Lung (tissue), 12 donors: ENCODE measurements around the gene IQCK. TPM values are rescaled to one million over a fixed set of nuclear protein-coding genes. Genes with fewer than 3 reads are reported as not detected.

ENCODE experiments used
- ATAC-seq: fragments of 200-7000 bp; cut with Tn5 transposase; one replicate; pipeline ENCODE4 v1.9.1; 2020; ENCODE audit warnings: moderate number of reproducible peaks; ENCODE audit not compliant: insufficient read depth, low FRiP score
- DNase-seq, 3 donors: peaks; one replicate each; pipeline ENCODE4 v3.0.0-alpha.2; 2013 to 2017
- H3K27ac ChIP-seq, 2 donors: one replicate each; pipeline ENCODE4 v1.5.1; 2013; ENCODE audit warnings: mild to moderate bottlenecking in 2 of 2, moderate library complexity in 2 of 2, control low read depth in 1 of 2, inconsistent platforms in 1 of 2, low read depth in 1 of 2, low read length in 1 of 2
- H3K27me3 ChIP-seq, 3 donors: one replicate each; pipeline ENCODE4 v1.5.1; 2013; ENCODE audit warnings: low read length in 2 of 3; ENCODE audit not compliant: control insufficient read depth in 3 of 3, insufficient read depth in 3 of 3
- H3K36me3 ChIP-seq, 4 donors: one replicate each; pipeline ENCODE4 v1.5.1; 2013; ENCODE audit warnings: low read length in 4 of 4, mild to moderate bottlenecking in 1 of 4, moderate library complexity in 1 of 4; ENCODE audit not compliant: control insufficient read depth in 4 of 4, insufficient read depth in 4 of 4
- H3K4me1 ChIP-seq, 5 donors: one replicate each; pipeline ENCODE4 v1.5.1; 2013; ENCODE audit warnings: low read length in 5 of 5, mild to moderate bottlenecking in 2 of 5, moderate library complexity in 1 of 5; ENCODE audit not compliant: control insufficient read depth in 5 of 5, insufficient read depth in 5 of 5
- H3K4me3 ChIP-seq: one replicate; pipeline ENCODE4 v1.5.1; 2013; ENCODE audit warnings: mild to moderate bottlenecking, control low read depth, moderate library complexity
- H3K9ac ChIP-seq, 2 donors: one replicate each; pipeline ENCODE4 v1.5.1; 2013; ENCODE audit warnings: low read length in 2 of 2, control low read depth in 1 of 2; ENCODE audit not compliant: insufficient read depth in 1 of 2
- H3K9me3 ChIP-seq, 4 donors: one replicate each; pipeline ENCODE4 v1.5.1; 2013; ENCODE audit warnings: low read length in 3 of 4, mild to moderate bottlenecking in 1 of 4, moderate library complexity in 1 of 4; ENCODE audit not compliant: control insufficient read depth in 4 of 4, insufficient read depth in 3 of 4
- WGBS, 2 donors: extraction: QIAGEN DNeasy Blood & Tissue Kit; methylation state at CpG; one replicate each; pipeline ENCODE4 v1.1.7; 2013; 5-methylcytosine and 5-hydroxymethylcytosine counted together
- polyA plus RNA-seq, 2 donors: library from polyadenylated mRNA; stranded (reverse); fragments of 200-250 nt; gene quantifications; one replicate each; pipeline ENCODE4 v1.2.1, GENCODE V29; 2013
- total RNA-seq, 2 donors: library from RNA; depleted of rRNA in 1 of 2; stranded (reverse); fragments of >200 nt in 1 of 2; gene quantifications; one replicate each; pipeline ENCODE4 v1.2.1, GENCODE V29; 2014 to 2021
- TF ChIP-seq, protein P1 (sequence below): IDR thresholded peaks from 2 replicates; pipeline ENCODE4 v1.5.1; 2012; ENCODE audit warnings: mild to moderate bottlenecking; ENCODE audit errors: control extremely low read depth, extremely low read depth
- donor health status: control.
- donor health status: control.
- donor health status: Bipolar disorder and iron deficiency.
- donor health status: healthy.
- donor health status: DM: yes; HTN: yes; CAD: no.

IQCK gene
- total and polyA plus RNA-seq, 4 donors, result 12.7 to 27.0 (median 20.4) TPM

DNA sequence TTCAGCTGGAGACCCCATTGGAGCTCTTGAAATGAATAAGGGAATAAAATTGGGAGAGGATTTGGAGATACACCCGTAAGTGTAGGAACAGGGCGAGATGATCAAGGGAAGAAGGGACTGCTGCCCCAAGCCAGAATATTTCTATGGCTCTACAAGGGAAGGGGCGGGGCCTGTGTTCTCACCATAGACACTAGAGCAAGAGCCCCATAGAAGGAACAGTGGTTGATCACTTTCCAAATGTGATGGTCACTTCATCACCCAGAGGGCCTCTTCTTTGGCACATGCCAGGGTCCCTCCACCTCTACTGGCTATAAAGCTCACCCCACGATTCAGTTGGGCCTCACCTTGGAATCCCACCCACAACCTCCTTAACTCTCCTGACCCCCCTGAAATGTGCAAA, 141.5 kb downstream of the IQCK start:
- Histone ChIP-seq H3K9me3 (no peaks in the 10 kb centered on the region), H3K36me3 (peaks cover 3 to 27% (median 12%) of the 10 kb centered on the region in 4 donors), H3K27ac (no peak overlapping the region), H3K27me3 (no peaks in the 10 kb centered on the region), H3K9ac (no peak overlapping the region), H3K4me3 (no peak overlapping the region), H3K4me1 (peaks cover 0 to 3% (median 0%) of the 10 kb centered on the region in 5 donors)
- DNase-seq (no peak), ATAC-seq (no peak)
- TF ChIP-seq, protein P1, sequence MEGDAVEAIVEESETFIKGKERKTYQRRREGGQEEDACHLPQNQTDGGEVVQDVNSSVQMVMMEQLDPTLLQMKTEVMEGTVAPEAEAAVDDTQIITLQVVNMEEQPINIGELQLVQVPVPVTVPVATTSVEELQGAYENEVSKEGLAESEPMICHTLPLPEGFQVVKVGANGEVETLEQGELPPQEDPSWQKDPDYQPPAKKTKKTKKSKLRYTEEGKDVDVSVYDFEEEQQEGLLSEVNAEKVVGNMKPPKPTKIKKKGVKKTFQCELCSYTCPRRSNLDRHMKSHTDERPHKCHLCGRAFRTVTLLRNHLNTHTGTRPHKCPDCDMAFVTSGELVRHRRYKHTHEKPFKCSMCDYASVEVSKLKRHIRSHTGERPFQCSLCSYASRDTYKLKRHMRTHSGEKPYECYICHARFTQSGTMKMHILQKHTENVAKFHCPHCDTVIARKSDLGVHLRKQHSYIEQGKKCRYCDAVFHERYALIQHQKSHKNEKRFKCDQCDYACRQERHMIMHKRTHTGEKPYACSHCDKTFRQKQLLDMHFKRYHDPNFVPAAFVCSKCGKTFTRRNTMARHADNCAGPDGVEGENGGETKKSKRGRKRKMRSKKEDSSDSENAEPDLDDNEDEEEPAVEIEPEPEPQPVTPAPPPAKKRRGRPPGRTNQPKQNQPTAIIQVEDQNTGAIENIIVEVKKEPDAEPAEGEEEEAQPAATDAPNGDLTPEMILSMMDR, result no peak
- WGBS, 2 donors, result 91 to 97% methylated on average over 4 of the region's 4 CpGs

DNA sequence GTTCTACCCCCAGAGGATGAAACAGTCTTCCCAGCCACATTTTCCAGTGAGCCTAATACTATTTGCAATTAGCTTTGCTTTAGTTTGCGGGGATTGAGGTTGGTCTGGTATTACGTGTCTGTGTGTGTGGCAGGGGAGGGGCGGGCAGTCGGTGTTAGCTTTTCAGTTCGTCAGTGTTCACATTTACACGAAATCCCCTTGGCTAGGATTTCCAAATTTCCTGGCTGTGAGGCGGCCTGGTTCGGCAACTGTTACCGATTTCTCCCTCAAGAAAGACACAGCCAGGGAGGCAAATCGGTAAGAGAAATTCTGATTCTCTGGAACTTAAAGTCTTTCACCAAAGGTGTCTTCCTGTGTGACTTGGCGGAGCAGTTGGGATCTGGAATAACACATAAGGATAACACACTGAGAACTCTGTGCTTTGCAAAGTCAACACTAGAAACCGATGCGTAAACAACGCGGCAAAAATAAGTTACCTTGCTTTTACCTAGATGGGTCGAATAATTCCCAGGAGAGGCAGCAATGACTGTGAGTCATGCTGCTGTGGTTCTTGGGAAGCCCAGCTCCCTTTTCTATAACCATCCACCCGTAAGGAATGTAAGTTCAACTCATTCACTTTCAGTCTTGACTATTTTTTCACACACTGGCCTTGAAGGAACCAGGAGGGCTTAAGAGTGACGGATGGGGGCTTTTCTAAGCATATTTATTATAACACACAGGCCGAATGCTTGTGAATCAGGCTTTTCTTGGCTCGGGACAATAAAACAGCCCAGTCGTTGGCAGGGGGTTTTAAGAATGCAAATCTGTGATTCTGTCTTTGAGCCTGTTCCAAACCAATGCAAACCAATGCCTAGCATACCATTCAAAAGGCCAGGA, 142.3 kb downstream of the IQCK start:
- TF ChIP-seq, protein P1, result no peak
- no peak overlapping the region for H3K4me3 ChIP-seq
- H3K27me3 ChIP-seq, result no peaks in the 10 kb centered on the region
- no peak overlapping the region for H3K9ac ChIP-seq
- peaks cover 0 to 3% (median 0%) of the 10 kb centered on the region in 5 donors for H3K4me1 ChIP-seq
- H3K36me3 ChIP-seq, result peaks cover 3 to 27% (median 12%) of the 10 kb centered on the region in 4 donors
- no peaks in the 10 kb centered on the region for H3K9me3 ChIP-seq
- WGBS, 2 donors, result 83 to 84% methylated on average over 21 of the region's 21 CpGs
- DNase-seq (peak in 2 of 3 donors; percentile 57 to 64), ATAC-seq (no peak)
- no peak overlapping the region for H3K27ac ChIP-seq

DNA sequence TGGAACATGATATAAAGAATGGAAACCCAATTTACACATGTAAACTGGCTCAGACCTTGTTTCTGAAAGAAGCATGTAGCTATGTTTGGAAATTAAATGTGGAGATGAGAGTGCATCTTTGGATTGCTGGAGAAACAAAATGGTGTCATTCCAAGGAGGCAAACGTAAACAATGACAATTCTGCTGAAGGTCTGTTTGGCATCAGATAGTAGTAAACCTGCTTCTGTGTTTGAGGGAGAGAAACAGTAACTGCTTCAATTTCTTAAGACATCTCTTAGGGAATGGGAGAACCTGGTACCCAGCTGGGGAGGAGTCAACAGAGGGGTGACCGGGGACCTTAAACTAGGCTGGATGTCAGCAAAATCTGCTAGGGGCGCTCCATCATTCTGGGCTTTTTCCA, 143.1 kb downstream of the IQCK start:
- Histone ChIP-seq H3K27me3 (no peaks in the 10 kb centered on the region), H3K9ac (no peak overlapping the region), H3K9me3 (no peaks in the 10 kb centered on the region), H3K4me3 (no peak overlapping the region), H3K36me3 (peaks cover 3 to 27% (median 10%) of the 10 kb centered on the region in 4 donors), H3K27ac (no peak overlapping the region), H3K4me1 (peaks cover 0 to 3% (median 0%) of the 10 kb centered on the region in 5 donors)
- TF ChIP-seq, protein P1, result no peak
- 94 to 95% methylated on average over 3 of the region's 3 CpGs for WGBS, 2 donors
- DNase-seq (no peak), ATAC-seq (no peak)
